Measurements from ENCODE around the gene SLC37A2. TPM values are rescaled to one million over a fixed set of nuclear protein-coding genes. Genes with fewer than 3 reads are reported as not detected.

SLC37A2 gene
- total RNA-seq, 4 donors from 2014 or later: 6.6 to 12.9 (median 8.9) TPM

DNA sequence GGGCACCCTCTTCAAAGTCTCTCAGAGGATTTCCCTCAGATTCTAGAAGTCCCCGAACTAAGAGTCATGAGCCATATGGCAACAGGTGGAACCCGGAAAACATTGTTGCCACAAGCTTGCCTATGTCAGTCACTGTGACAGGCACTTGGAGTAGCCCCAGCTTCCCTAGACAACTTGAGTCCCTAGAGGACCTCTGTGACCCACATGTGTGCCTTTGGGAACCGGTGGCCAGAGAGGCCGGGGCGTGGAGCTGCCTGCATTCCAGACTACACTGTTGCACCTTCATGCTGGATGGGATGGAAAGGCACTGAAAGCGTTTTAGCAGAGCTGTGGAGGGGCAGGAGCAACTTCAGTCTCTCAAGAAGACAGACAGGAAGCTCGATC, 12.1 kb downstream of the SLC37A2 start:
- intact Hi-C loops (cut with DNase I): no loop called here
- Histone ChIP-seq H3K27me3 (peaks cover 0 to 50% (median 0%) of the 10 kb centered on the region in 4 donors), H3K4me3 (no peak overlapping the region), H3K9me3 (no peaks in the 10 kb centered on the region), H3K27ac (replicated peaks in 1 of 4) (no peak overlapping the region), H3K36me3 (no peaks in the 10 kb centered on the region), H3K4me1 (peaks cover 0 to 16% (median 3%) of the 10 kb centered on the region in 4 donors)
- TF ChIP-seq, protein P1, sequence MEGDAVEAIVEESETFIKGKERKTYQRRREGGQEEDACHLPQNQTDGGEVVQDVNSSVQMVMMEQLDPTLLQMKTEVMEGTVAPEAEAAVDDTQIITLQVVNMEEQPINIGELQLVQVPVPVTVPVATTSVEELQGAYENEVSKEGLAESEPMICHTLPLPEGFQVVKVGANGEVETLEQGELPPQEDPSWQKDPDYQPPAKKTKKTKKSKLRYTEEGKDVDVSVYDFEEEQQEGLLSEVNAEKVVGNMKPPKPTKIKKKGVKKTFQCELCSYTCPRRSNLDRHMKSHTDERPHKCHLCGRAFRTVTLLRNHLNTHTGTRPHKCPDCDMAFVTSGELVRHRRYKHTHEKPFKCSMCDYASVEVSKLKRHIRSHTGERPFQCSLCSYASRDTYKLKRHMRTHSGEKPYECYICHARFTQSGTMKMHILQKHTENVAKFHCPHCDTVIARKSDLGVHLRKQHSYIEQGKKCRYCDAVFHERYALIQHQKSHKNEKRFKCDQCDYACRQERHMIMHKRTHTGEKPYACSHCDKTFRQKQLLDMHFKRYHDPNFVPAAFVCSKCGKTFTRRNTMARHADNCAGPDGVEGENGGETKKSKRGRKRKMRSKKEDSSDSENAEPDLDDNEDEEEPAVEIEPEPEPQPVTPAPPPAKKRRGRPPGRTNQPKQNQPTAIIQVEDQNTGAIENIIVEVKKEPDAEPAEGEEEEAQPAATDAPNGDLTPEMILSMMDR (IDR thresholded peaks at IDR 0.05): no peak
- TF ChIP-seq POLR2AphosphoS5 (IDR thresholded peaks at IDR 0.05) (no peak), EP300 (IDR thresholded peaks at IDR 0.05) (no peak), POLR2A (IDR thresholded peaks at IDR 0.05; ENCODE audit: low read depth) (no peak)
- WGBS: 84% methylated on average over 4 of the region's 7 CpGs
- no peak for DNase-seq (ENCODE audit: extremely low spot score)

DNA sequence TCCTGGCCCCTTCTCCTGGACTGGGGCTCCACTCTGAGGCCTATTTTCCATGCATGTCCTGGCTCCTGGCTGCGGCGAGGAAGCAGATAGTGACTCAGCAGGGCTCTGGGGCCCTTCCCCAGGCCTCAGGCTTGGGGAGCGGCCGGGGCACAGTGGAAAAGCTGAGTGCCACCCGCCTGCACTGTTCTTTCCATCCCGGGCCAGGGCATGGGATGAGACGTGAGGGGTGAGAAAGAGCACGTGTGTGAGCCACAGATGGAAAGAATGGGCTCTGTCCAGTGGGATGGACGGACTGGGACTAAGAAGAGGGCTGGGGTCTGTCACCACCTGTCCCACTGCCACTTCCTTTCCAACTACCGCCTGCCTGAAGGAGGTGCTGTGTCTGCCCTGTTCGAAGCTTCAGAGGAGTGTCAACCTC, 12.8 kb downstream of the SLC37A2 start:
- TF ChIP-seq POLR2AphosphoS5 (IDR thresholded peaks at IDR 0.05) (no peak), EP300 (IDR thresholded peaks at IDR 0.05) (no peak), POLR2A (IDR thresholded peaks at IDR 0.05; ENCODE audit: low read depth) (no peak)
- TF ChIP-seq, protein P1 (IDR thresholded peaks at IDR 0.05): no peak
- Histone ChIP-seq H3K4me3 (no peak overlapping the region), H3K4me1 (peaks cover 0 to 11% (median 3%) of the 10 kb centered on the region in 4 donors), H3K27me3 (peaks cover 0 to 57% (median 0%) of the 10 kb centered on the region in 4 donors), H3K27ac (replicated peaks in 1 of 4) (no peak overlapping the region), H3K9me3 (no peaks in the 10 kb centered on the region), H3K36me3 (no peaks in the 10 kb centered on the region)
- intact Hi-C loops (cut with DNase I): no loop called here
- WGBS: 68% methylated on average over 11 of the region's 11 CpGs
- DNase-seq (ENCODE audit: extremely low spot score): no peak

DNA sequence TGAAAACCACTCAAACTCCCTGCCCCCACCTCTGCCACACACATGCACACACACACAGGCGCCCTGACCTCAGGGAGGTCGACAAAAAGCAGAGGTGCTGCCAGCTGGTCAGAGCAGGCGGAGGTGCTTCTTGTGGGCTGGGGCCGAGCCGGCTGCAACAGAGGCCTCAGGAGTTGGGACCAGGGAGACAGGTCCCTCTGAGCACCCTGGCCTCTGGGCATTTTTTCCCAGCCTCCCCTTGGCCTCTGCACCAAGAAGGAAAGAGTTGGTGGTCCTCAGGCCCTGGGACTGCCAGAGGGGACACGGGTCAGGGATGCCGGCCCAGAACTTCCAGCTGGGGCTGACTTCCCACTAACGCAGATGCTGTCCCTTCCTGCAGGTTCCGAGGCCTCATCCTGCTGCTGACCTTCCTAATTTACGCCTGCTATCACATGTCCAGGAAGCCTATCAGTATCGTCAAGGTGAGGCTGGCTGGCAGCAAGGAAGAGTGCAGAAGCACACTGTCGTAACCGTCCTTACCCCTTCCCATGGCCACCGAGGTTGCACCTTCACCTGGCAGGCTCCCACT, 13.4 kb downstream of the SLC37A2 start:
- Histone ChIP-seq H3K4me3 (no peak overlapping the region), H3K27me3 (peaks cover 0 to 62% (median 0%) of the 10 kb centered on the region in 4 donors), H3K4me1 (peaks cover 0 to 5% (median 0%) of the 10 kb centered on the region in 4 donors), H3K27ac (replicated peaks in 1 of 4) (no peak overlapping the region), H3K9me3 (no peaks in the 10 kb centered on the region), H3K36me3 (no peaks in the 10 kb centered on the region)
- WGBS: 77% methylated on average over 11 of the region's 14 CpGs
- no peak for DNase-seq (ENCODE audit: extremely low spot score)
- intact Hi-C loops (cut with DNase I): no loop called here
- TF ChIP-seq, protein P1 (IDR thresholded peaks at IDR 0.05): no peak
- TF ChIP-seq POLR2AphosphoS5 (IDR thresholded peaks at IDR 0.05) (no peak), POLR2A (IDR thresholded peaks at IDR 0.05; ENCODE audit: low read depth) (no peak), EP300 (IDR thresholded peaks at IDR 0.05) (no peak)

DNA sequence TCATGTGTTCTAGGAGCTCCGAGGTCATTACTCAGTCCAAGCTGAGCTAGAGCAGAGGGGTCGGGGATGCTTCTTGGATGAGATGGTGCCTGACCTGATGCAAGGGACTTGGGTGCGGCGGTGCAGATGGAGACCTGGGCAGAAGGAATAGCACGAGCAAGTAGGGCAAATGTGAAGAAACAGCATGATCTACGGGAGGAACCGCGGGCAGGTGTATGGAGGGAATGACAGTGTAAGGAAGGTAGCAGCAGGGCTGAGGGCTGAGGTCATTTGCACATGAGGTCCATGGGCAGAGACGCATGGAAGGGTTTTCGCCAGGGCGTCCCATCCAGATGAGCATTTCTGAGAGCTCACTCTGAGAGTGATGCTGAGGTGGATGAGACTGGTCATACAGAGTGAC, 14.9 kb downstream of the SLC37A2 start:
- Histone ChIP-seq H3K27me3 (peaks cover 0 to 64% (median 0%) of the 10 kb centered on the region in 4 donors), H3K9me3 (no peaks in the 10 kb centered on the region), H3K27ac (replicated peaks in 1 of 4) (no peak overlapping the region), H3K36me3 (no peaks in the 10 kb centered on the region), H3K4me1 (no peaks in the 10 kb centered on the region), H3K4me3 (no peak overlapping the region)
- no peak for DNase-seq (ENCODE audit: extremely low spot score)
- no peak for TF ChIP-seq POLR2A (IDR thresholded peaks at IDR 0.05; ENCODE audit: low read depth)
- no peak for TF ChIP-seq POLR2AphosphoS5 (IDR thresholded peaks at IDR 0.05)
- WGBS: 92% methylated on average over 11 of the region's 11 CpGs
- intact Hi-C loops (cut with DNase I): no loop called here

DNA sequence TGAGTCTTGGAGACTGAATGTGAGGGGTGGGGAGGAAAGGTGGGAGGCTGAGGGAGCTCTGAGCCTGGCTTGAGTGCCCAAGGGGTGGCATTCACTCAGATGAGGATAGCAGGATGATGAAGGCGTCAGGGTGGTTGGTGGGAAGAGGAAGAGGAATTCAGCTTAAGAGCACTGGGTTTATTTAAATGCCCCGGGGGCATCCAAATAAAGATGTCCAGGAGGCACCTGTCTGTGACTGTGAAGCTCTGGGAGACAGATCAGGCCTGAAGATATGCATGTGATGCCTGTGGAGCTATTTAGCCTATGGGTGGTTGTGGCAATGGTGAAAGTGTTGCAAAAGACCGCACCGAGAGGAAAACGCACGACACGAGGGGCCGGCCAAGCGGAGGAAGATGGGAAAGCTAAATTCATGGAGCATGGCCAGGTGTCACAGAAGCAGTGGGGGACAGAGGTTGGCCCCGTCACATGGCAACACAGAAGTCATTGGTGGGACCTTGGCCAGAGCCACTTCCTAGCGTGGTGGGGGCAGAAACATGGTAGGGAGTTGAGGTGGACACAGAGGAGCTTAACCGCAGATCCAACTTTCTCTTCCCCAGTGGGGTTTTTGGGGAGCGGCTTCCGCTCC, 15.5 kb downstream of the SLC37A2 start:
- WGBS: 92% methylated on average over 14 of the region's 14 CpGs
- Histone ChIP-seq H3K27me3 (peaks cover 0 to 64% (median 0%) of the 10 kb centered on the region in 4 donors), H3K9me3 (no peaks in the 10 kb centered on the region), H3K4me3 (no peak overlapping the region), H3K36me3 (no peaks in the 10 kb centered on the region), H3K4me1 (no peaks in the 10 kb centered on the region), H3K27ac (replicated peaks in 1 of 4) (no peak overlapping the region)
- DNase-seq (ENCODE audit: extremely low spot score): no peak
- TF ChIP-seq, protein P1 (IDR thresholded peaks at IDR 0.05): no peak
- no peak for TF ChIP-seq POLR2AphosphoS5 (IDR thresholded peaks at IDR 0.05)
- no peak for TF ChIP-seq POLR2A (IDR thresholded peaks at IDR 0.05; ENCODE audit: low read depth)
- no peak for TF ChIP-seq EP300 (IDR thresholded peaks at IDR 0.05)
- intact Hi-C loops (cut with DNase I): no loop called here
